HCT116 (cell line): Measurements from ENCODE around the gene MUSTN1.

Experiments
- SP1 ChIP-seq: IDR thresholded peaks from 2 replicates; pipeline ENCODE4 v1.6.1; 2012; ENCODE audit warnings: low read depth
- TF ChIP-seq, protein P1 (sequence below): IDR thresholded peaks from 2 replicates; pipeline ENCODE4 v1.6.1; 2012; ENCODE audit warnings: low read depth
- TF ChIP-seq, protein P2 (sequence below), 3 experiments: fragments of 200-600 bp in 1 of 3; sonication (generic) in 1 of 3; IDR thresholded peaks in 2 of 3; conservative IDR thresholded peaks in 1 of 3; 2 replicates each; pipeline ENCODE4 v1.5.1; 2012 to 2017; ENCODE audit warnings: low read depth in 2 of 3, low read length in 2 of 3, antibody characterized with exemption in 1 of 3, borderline replicate concordance in 1 of 3, control low read depth in 1 of 3, mild to moderate bottlenecking in 1 of 3, mixed read lengths in 1 of 3, mixed run types in 1 of 3, moderate library complexity in 1 of 3; ENCODE audit not compliant: insufficient read depth in 1 of 3

DNA sequence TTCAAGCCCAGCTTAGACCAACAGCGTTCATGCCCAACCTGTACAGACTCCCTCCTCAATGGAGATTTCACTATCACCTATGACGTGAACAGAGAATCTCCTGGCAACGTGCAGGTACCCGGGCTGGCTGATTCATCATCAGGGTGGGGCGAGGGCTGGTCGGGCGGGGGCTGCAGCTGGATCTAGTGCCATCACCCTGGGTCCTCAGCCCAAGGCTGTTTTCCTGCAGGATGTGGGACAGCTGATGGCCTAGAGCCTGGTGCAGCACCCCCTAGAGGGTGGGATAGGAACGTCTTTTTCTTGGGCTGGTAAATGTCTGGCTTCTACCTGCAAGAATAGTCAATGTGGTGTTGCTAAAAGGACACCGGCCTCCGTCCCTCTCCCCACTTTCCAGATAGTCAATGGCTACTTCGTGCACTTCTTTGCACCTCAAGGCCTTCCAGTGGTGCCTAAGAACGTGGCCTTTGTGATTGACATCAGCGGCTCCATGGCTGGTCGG is 35.8 kb downstream of the MUSTN1 start:
- TF ChIP-seq, protein P1, sequence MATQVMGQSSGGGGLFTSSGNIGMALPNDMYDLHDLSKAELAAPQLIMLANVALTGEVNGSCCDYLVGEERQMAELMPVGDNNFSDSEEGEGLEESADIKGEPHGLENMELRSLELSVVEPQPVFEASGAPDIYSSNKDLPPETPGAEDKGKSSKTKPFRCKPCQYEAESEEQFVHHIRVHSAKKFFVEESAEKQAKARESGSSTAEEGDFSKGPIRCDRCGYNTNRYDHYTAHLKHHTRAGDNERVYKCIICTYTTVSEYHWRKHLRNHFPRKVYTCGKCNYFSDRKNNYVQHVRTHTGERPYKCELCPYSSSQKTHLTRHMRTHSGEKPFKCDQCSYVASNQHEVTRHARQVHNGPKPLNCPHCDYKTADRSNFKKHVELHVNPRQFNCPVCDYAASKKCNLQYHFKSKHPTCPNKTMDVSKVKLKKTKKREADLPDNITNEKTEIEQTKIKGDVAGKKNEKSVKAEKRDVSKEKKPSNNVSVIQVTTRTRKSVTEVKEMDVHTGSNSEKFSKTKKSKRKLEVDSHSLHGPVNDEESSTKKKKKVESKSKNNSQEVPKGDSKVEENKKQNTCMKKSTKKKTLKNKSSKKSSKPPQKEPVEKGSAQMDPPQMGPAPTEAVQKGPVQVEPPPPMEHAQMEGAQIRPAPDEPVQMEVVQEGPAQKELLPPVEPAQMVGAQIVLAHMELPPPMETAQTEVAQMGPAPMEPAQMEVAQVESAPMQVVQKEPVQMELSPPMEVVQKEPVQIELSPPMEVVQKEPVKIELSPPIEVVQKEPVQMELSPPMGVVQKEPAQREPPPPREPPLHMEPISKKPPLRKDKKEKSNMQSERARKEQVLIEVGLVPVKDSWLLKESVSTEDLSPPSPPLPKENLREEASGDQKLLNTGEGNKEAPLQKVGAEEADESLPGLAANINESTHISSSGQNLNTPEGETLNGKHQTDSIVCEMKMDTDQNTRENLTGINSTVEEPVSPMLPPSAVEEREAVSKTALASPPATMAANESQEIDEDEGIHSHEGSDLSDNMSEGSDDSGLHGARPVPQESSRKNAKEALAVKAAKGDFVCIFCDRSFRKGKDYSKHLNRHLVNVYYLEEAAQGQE: no peak
- TF ChIP-seq, protein P2, sequence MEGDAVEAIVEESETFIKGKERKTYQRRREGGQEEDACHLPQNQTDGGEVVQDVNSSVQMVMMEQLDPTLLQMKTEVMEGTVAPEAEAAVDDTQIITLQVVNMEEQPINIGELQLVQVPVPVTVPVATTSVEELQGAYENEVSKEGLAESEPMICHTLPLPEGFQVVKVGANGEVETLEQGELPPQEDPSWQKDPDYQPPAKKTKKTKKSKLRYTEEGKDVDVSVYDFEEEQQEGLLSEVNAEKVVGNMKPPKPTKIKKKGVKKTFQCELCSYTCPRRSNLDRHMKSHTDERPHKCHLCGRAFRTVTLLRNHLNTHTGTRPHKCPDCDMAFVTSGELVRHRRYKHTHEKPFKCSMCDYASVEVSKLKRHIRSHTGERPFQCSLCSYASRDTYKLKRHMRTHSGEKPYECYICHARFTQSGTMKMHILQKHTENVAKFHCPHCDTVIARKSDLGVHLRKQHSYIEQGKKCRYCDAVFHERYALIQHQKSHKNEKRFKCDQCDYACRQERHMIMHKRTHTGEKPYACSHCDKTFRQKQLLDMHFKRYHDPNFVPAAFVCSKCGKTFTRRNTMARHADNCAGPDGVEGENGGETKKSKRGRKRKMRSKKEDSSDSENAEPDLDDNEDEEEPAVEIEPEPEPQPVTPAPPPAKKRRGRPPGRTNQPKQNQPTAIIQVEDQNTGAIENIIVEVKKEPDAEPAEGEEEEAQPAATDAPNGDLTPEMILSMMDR (IDR thresholded peaks at IDR 0.05 in 2 of 3, conservative IDR thresholded peaks at IDR 0.05 in 1 of 3; ENCODE audit: borderline replicate concordance in 1 of 3, insufficient read depth in 1 of 3, low read depth in 2 of 3, low read length in 2 of 3): peak in 2 of 3 experiments; percentile 81 to 86; a peak in 5 of 6 replicates
- TF ChIP-seq SP1: no peak
